CD4-positive, CD25-positive, alpha-beta regulatory T cell (primary cell): ENCODE measurements around the gene KRT79. TPM values are rescaled to one million over a fixed set of nuclear protein-coding genes. Genes with fewer than 3 reads are reported as not detected.

Experiments used
- ATAC-seq, 2 donors: fragments of 150-1000 bp; cut with Tn5 transposase; one replicate each; pipeline ENCODE4 v1.10.0; 2021; ENCODE audit warnings: low read depth in 2 of 2, moderate number of reproducible peaks in 2 of 2, moderate library complexity in 1 of 2
- DNase-seq, 3 donors: peaks; one replicate each; pipeline versions ENCODE4 v3.0.0 to v3.0.0-alpha.2; 2012 to 2022; ENCODE audit warnings: mixed read lengths in 1 of 3
- H3K27ac ChIP-seq: one replicate; pipeline ENCODE4 v1.7.0; 2013; ENCODE audit warnings: mild to moderate bottlenecking, low read length; ENCODE audit not compliant: insufficient read depth, poor library complexity, severe bottlenecking
- H3K27me3 ChIP-seq: one replicate; pipeline ENCODE4 v1.7.0; 2013; ENCODE audit warnings: low read length; ENCODE audit not compliant: control insufficient read depth, insufficient read depth
- H3K36me3 ChIP-seq: one replicate; pipeline ENCODE4 v1.7.0; 2013; ENCODE audit warnings: mild to moderate bottlenecking, low read length, moderate library complexity; ENCODE audit not compliant: control insufficient read depth, insufficient read depth
- H3K4me1 ChIP-seq: 2 replicates; pipeline ENCODE4 v1.7.0; 2013; ENCODE audit warnings: mild to moderate bottlenecking, low read length; ENCODE audit not compliant: insufficient read depth, control insufficient read depth, poor library complexity, severe bottlenecking
- H3K4me3 ChIP-seq: one replicate; pipeline ENCODE4 v1.7.0; 2013; ENCODE audit warnings: low read depth, mild to moderate bottlenecking, low read length, moderate library complexity
- H3K9me3 ChIP-seq, 2 experiments: 1 replicate in 1 of 2; 2 replicates in 1 of 2; pipeline ENCODE4 v1.7.0; 2013; ENCODE audit warnings: low read length in 2 of 2, mild to moderate bottlenecking in 1 of 2, moderate library complexity in 1 of 2; ENCODE audit not compliant: control insufficient read depth in 2 of 2
- H3K27ac Mint-ChIP-seq, 3 donors: one replicate each; pipeline ENCODE4 v1.8.0; 2020 to 2022; ENCODE audit warnings: mild to moderate bottlenecking in 3 of 3, mixed read lengths in 3 of 3, moderate library complexity in 2 of 3
- H3K27me3 Mint-ChIP-seq: one replicate; pipeline ENCODE4 v1.8.0; 2022; ENCODE audit warnings: mild to moderate bottlenecking, mixed read lengths
- H3K36me3 Mint-ChIP-seq: one replicate; pipeline ENCODE4 v1.8.0; 2020; ENCODE audit warnings: mixed read lengths
- H3K4me1 Mint-ChIP-seq, 4 donors: one replicate each; pipeline ENCODE4 v1.8.0; 2020 to 2022; ENCODE audit warnings: mixed read lengths in 4 of 4, mild to moderate bottlenecking in 1 of 4
- H3K4me3 Mint-ChIP-seq, 4 donors: one replicate each; pipeline ENCODE4 v1.8.0; 2020 to 2022; ENCODE audit warnings: mild to moderate bottlenecking in 4 of 4, mixed read lengths in 4 of 4, moderate library complexity in 3 of 4
- H3K9me3 Mint-ChIP-seq, 7 donors: one replicate each; pipeline ENCODE4 v1.8.0; 2020 to 2022; ENCODE audit warnings: mixed read lengths in 7 of 7, mild to moderate bottlenecking in 3 of 7, moderate library complexity in 2 of 7
- polyA plus RNA-seq, 4 donors: library from polyadenylated mRNA; unstranded; fragments of 300-500 nt; fragmentation: Illumina TruSeq; gene quantifications; one replicate each; pipeline ENCODE4 v1.2.3, GENCODE V29; 2021
- total RNA-seq: library from RNA; stranded (reverse); gene quantifications from one replicate; pipeline ENCODE4 v1.2.3, GENCODE V29; 2022

KRT79 gene
- total and polyA plus RNA-seq, 5 donors from 2014 or later: not detected

- Histone ChIP-seq H3K4me1 (no peaks in the 10 kb centered on the region), H3K27me3 (no peaks in the 10 kb centered on the region), H3K27ac (no peak overlapping the region), H3K4me3 (no peak overlapping the region), H3K36me3 (no peaks in the 10 kb centered on the region), H3K9me3 (no peaks in the 10 kb centered on the region)
- Mint-ChIP-seq H3K27me3 (peaks cover 7% of the 10 kb centered on the region), H3K9me3 (peaks cover 0 to 2% (median 0%) of the 10 kb centered on the region in 7 donors), H3K4me1 (no peaks in the 10 kb centered on the region), H3K36me3 (no peaks in the 10 kb centered on the region), H3K4me3 (no peak overlapping the region), H3K27ac (peak overlapping the region in 1 of 3 donors; percentile 26)
- DNase-seq (no peak), ATAC-seq (no peak)
These were observed 10.2 kb downstream of the KRT79 start for GRCh38 chr12:52823761-52824450.

- Histone ChIP-seq H3K4me1 (no peaks in the 10 kb centered on the region), H3K9me3 (no peaks in the 10 kb centered on the region), H3K27me3 (no peaks in the 10 kb centered on the region), H3K27ac (no peak overlapping the region), H3K36me3 (no peaks in the 10 kb centered on the region), H3K4me3 (no peak overlapping the region)
- H3K27me3 Mint-ChIP-seq: peaks cover 7% of the 10 kb centered on the region
- H3K4me1 Mint-ChIP-seq: peaks cover 0 to 2% (median 1%) of the 10 kb centered on the region in 4 donors
- H3K36me3 Mint-ChIP-seq: no peaks in the 10 kb centered on the region
- H3K4me3 Mint-ChIP-seq: no peak overlapping the region
- ATAC-seq: no peak
- no peak for DNase-seq
- no peak overlapping the region for H3K27ac Mint-ChIP-seq
- peaks cover 0 to 2% (median 0%) of the 10 kb centered on the region in 7 donors for H3K9me3 Mint-ChIP-seq
These were observed 11.2 kb downstream of the KRT79 start for GRCh38 chr12:52822771-52823510.

- Mint-ChIP-seq H3K36me3 (no peaks in the 10 kb centered on the region), H3K9me3 (peaks cover 0 to 2% (median 0%) of the 10 kb centered on the region in 7 donors), H3K4me3 (no peak overlapping the region), H3K27ac (no peak overlapping the region), H3K27me3 (peaks cover 7% of the 10 kb centered on the region), H3K4me1 (peaks cover 0 to 7% (median 1%) of the 10 kb centered on the region in 4 donors)
- no peak overlapping the region for H3K4me3 ChIP-seq
- H3K4me1 ChIP-seq: no peaks in the 10 kb centered on the region
- no peaks in the 10 kb centered on the region for H3K36me3 ChIP-seq
- H3K9me3 ChIP-seq: no peaks in the 10 kb centered on the region
- no peak overlapping the region for H3K27ac ChIP-seq
- ATAC-seq: no peak
- no peaks in the 10 kb centered on the region for H3K27me3 ChIP-seq
- DNase-seq: no peak
These were observed 12.1 kb downstream of the KRT79 start for GRCh38 chr12:52821826-52822660.

GRCh38 chr12:52821071-52821730, 12.9 kb downstream of the KRT79 start:
- H3K27me3 Mint-ChIP-seq: peaks cover 7% of the 10 kb centered on the region
- ATAC-seq (no peak), DNase-seq (no peak)
- Histone ChIP-seq H3K36me3 (no peaks in the 10 kb centered on the region), H3K9me3 (no peaks in the 10 kb centered on the region), H3K4me1 (no peaks in the 10 kb centered on the region), H3K27me3 (no peaks in the 10 kb centered on the region), H3K4me3 (no peak overlapping the region), H3K27ac (no peak overlapping the region)
- peaks cover 0 to 7% (median 1%) of the 10 kb centered on the region in 4 donors for H3K4me1 Mint-ChIP-seq
- peaks cover 0 to 2% (median 0%) of the 10 kb centered on the region in 7 donors for H3K9me3 Mint-ChIP-seq
- H3K27ac Mint-ChIP-seq: peak overlapping the region in 1 of 3 donors; percentile 38
- no peak overlapping the region for H3K4me3 Mint-ChIP-seq
- H3K36me3 Mint-ChIP-seq: no peaks in the 10 kb centered on the region

GRCh38 chr12:52820521-52820920, 13.6 kb downstream of the KRT79 start:
- no peak overlapping the region for H3K27ac ChIP-seq
- Mint-ChIP-seq H3K27me3 (peaks cover 9% of the 10 kb centered on the region), H3K36me3 (no peaks in the 10 kb centered on the region), H3K4me1 (peaks cover 0 to 7% (median 1%) of the 10 kb centered on the region in 4 donors), H3K4me3 (no peak overlapping the region), H3K27ac (peak overlapping the region in 1 of 3 donors; percentile 51), H3K9me3 (peaks cover 0 to 2% (median 0%) of the 10 kb centered on the region in 7 donors)
- H3K27me3 ChIP-seq: no peaks in the 10 kb centered on the region
- H3K36me3 ChIP-seq: no peaks in the 10 kb centered on the region
- no peak for DNase-seq
- no peak overlapping the region for H3K4me3 ChIP-seq
- H3K9me3 ChIP-seq: no peaks in the 10 kb centered on the region
- no peaks in the 10 kb centered on the region for H3K4me1 ChIP-seq
- ATAC-seq: no peak

GRCh38 chr12:52819731-52820510, 14.2 kb downstream of the KRT79 start:
- Mint-ChIP-seq H3K4me3 (no peak overlapping the region), H3K36me3 (no peaks in the 10 kb centered on the region), H3K27me3 (peaks cover 10% of the 10 kb centered on the region), H3K4me1 (peaks cover 0 to 7% (median 1%) of the 10 kb centered on the region in 4 donors), H3K9me3 (no peaks in the 10 kb centered on the region), H3K27ac (peak overlapping the region in 1 of 3 donors; percentile 51)
- Histone ChIP-seq H3K27me3 (no peaks in the 10 kb centered on the region), H3K4me3 (no peak overlapping the region), H3K4me1 (no peaks in the 10 kb centered on the region), H3K36me3 (no peaks in the 10 kb centered on the region), H3K27ac (no peak overlapping the region), H3K9me3 (no peaks in the 10 kb centered on the region)
- no peak for DNase-seq
- ATAC-seq: no peak
